Measurements from ENCODE around the gene FCRL4.

FCRL4 gene

GRCh38 chr1:157542676-157543075 lies 55.2 kb downstream of the FCRL4 start:
- no peak for ATAC-seq
- no peak for TF ChIP-seq PPARA (CRISPR knock-in tag; IDR thresholded peaks at IDR 0.05; ENCODE audit: borderline replicate concordance)
- TF ChIP-seq ZFP3 (CRISPR knock-in tag; IDR thresholded peaks at IDR 0.05) = no peak
- no peak for TF ChIP-seq TCF4 (CRISPR knock-in tag; IDR thresholded peaks at IDR 0.05; ENCODE audit: borderline replicate concordance)
- no peak for TF ChIP-seq ZNF565 (CRISPR knock-in tag; conservative IDR thresholded peaks at IDR 0.05; ENCODE audit: low read depth)
- TF ChIP-seq ZNF70 (CRISPR knock-in tag; IDR thresholded peaks at IDR 0.05) = no peak
- TF ChIP-seq SNAI2 (CRISPR knock-in tag; IDR thresholded peaks at IDR 0.05) = no peak
- no peak for TF ChIP-seq POU6F1 (CRISPR knock-in tag; IDR thresholded peaks at IDR 0.05; ENCODE audit: borderline replicate concordance, low read depth)
- TF ChIP-seq TOX (CRISPR knock-in tag; IDR thresholded peaks at IDR 0.05; ENCODE audit: borderline replicate concordance) = no peak
- TF ChIP-seq GLIS3 (CRISPR knock-in tag; IDR thresholded peaks at IDR 0.05) = no peak

- no peak; the same call in 2 of the 3 replicates for ATAC-seq
- TF ChIP-seq CSDC2 (CRISPR knock-in tag; IDR thresholded peaks at IDR 0.05) (no peak), BACH2 (CRISPR knock-in tag; IDR thresholded peaks at IDR 0.05; ENCODE audit: borderline replicate concordance) (no peak)
Observed at GRCh38 chr1:157540852-157541251, 57.0 kb downstream of the FCRL4 start.

- TF ChIP-seq PATZ1 (CRISPR knock-in tag; IDR thresholded peaks at IDR 0.05; ENCODE audit: borderline replicate concordance) (no peak), SNAI2 (CRISPR knock-in tag; IDR thresholded peaks at IDR 0.05) (no peak), CREB5 (CRISPR knock-in tag; IDR thresholded peaks at IDR 0.05; ENCODE audit: low read depth) (no peak), RARB (CRISPR knock-in tag; IDR thresholded peaks at IDR 0.05) (no peak), TCF4 (CRISPR knock-in tag; IDR thresholded peaks at IDR 0.05; ENCODE audit: borderline replicate concordance) (no peak)
- ATAC-seq = no peak
Observed at GRCh38 chr1:157540160-157540748, 57.6 kb downstream of the FCRL4 start.

GRCh38 chr1:157539568-157539967 lies 58.3 kb downstream of the FCRL4 start:
- ATAC-seq = no peak
- no peak for TF ChIP-seq ZC3H10 (CRISPR knock-in tag; IDR thresholded peaks at IDR 0.05)
- no peak for TF ChIP-seq POU6F1 (CRISPR knock-in tag; IDR thresholded peaks at IDR 0.05; ENCODE audit: borderline replicate concordance, low read depth)
- TF ChIP-seq ESRRG (CRISPR knock-in tag; IDR thresholded peaks at IDR 0.05) = no peak
- no peak for TF ChIP-seq ZFP30 (CRISPR knock-in tag; IDR thresholded peaks at IDR 0.05)
- TF ChIP-seq BACH2 (CRISPR knock-in tag; IDR thresholded peaks at IDR 0.05; ENCODE audit: borderline replicate concordance) = no peak
- TF ChIP-seq TCF4 (CRISPR knock-in tag; IDR thresholded peaks at IDR 0.05; ENCODE audit: borderline replicate concordance) = no peak
- no peak for TF ChIP-seq SNAI2 (CRISPR knock-in tag; IDR thresholded peaks at IDR 0.05)
- TF ChIP-seq CREB5 (CRISPR knock-in tag; IDR thresholded peaks at IDR 0.05; ENCODE audit: low read depth) = no peak
- TF ChIP-seq TOX (CRISPR knock-in tag; IDR thresholded peaks at IDR 0.05; ENCODE audit: borderline replicate concordance) = no peak
- TF ChIP-seq TSHZ2 (CRISPR knock-in tag; IDR thresholded peaks at IDR 0.05) = no peak
- TF ChIP-seq ISL1 (CRISPR knock-in tag; IDR thresholded peaks at IDR 0.05) = no peak
- TF ChIP-seq CSDC2 (CRISPR knock-in tag; IDR thresholded peaks at IDR 0.05) = no peak
- no peak for TF ChIP-seq ZNF565 (CRISPR knock-in tag; conservative IDR thresholded peaks at IDR 0.05; ENCODE audit: low read depth)
- no peak for TF ChIP-seq CSRNP3 (CRISPR knock-in tag; IDR thresholded peaks at IDR 0.05)
- TF ChIP-seq ZFP3 (CRISPR knock-in tag; IDR thresholded peaks at IDR 0.05) = no peak
